Measurements from ENCODE around the gene CLDN22. TPM values are rescaled to one million over a fixed set of nuclear protein-coding genes. Genes with fewer than 3 reads are reported as not detected.

The CLDN22 gene
- total RNA-seq, 2 experiments from 2014 or later, result not detected

DNA sequence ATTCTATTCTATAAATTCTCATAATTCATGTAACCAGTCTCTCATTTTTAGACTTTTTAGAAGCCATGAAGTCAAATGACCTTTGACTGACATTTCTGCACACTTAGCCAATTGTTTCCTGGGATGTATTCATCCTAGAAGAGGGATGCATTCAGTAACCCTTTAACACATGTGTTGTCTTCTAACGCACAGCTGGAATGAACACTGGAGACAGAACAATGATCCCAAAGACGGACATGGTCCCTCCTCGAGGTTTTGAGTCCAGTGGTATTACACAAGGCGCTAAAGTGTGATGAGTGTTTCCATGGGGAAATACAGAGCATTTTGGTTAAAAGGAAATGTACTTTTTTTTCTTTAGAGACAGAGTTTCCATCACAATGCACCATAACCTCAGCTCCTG lies 42.0 kb upstream of the CLDN22 start:
- intact Hi-C loops (cut with micrococcal nuclease), result no loop called here
- H3K36me3 Mint-ChIP-seq (ENCODE audit: low read depth), result no peaks in the 10 kb centered on the region
- no peaks in the 10 kb centered on the region for H3K9me3 Mint-ChIP-seq
- H3K4me1 Mint-ChIP-seq (ENCODE audit: low read depth), result no peaks in the 10 kb centered on the region
- DNase-seq, result no peak
- H3K27me3 Mint-ChIP-seq, result no peaks in the 10 kb centered on the region
- ChIA-PET CTCF (no interaction called here), POLR2A (no interaction called here)
- no peak overlapping the region for H3K4me3 Mint-ChIP-seq
- TF ChIP-seq, protein P1, sequence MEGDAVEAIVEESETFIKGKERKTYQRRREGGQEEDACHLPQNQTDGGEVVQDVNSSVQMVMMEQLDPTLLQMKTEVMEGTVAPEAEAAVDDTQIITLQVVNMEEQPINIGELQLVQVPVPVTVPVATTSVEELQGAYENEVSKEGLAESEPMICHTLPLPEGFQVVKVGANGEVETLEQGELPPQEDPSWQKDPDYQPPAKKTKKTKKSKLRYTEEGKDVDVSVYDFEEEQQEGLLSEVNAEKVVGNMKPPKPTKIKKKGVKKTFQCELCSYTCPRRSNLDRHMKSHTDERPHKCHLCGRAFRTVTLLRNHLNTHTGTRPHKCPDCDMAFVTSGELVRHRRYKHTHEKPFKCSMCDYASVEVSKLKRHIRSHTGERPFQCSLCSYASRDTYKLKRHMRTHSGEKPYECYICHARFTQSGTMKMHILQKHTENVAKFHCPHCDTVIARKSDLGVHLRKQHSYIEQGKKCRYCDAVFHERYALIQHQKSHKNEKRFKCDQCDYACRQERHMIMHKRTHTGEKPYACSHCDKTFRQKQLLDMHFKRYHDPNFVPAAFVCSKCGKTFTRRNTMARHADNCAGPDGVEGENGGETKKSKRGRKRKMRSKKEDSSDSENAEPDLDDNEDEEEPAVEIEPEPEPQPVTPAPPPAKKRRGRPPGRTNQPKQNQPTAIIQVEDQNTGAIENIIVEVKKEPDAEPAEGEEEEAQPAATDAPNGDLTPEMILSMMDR (IDR thresholded peaks at IDR 0.05), result no peak
- H3K27ac Mint-ChIP-seq, result no peak overlapping the region
- no peak for ATAC-seq

- no peak overlapping the region for H3K27ac Mint-ChIP-seq
- no peak for ATAC-seq
These were observed 40.3 kb upstream of the CLDN22 start for GRCh38 chr4:183360161-183360919.

GRCh38 chr4:183358215-183358755 lies 38.2 kb upstream of the CLDN22 start:
- ChIA-PET POLR2A (interaction anchor here (1.3 kb wide), 1 partner anchor 11 kb away, joined by 3 read pairs; no protein-coding TSS in a partner anchor), CTCF (no interaction called here)
- Mint-ChIP-seq H3K27ac (no peak overlapping the region), H3K9me3 (no peaks in the 10 kb centered on the region), H3K4me1 (ENCODE audit: low read depth) (no peaks in the 10 kb centered on the region), H3K36me3 (ENCODE audit: low read depth) (no peaks in the 10 kb centered on the region), H3K4me3 (no peak overlapping the region), H3K27me3 (no peaks in the 10 kb centered on the region)
- TF ChIP-seq, protein P1 (IDR thresholded peaks at IDR 0.05), result no peak
- ATAC-seq (no peak), DNase-seq (no peak)
- intact Hi-C loops (cut with micrococcal nuclease), result no loop called here

More at GRCh38 chr4:183360161-183360919, 40.3 kb upstream of the CLDN22 start:
- TF ChIP-seq, protein P1 (IDR thresholded peaks at IDR 0.05), result no peak
- H3K9me3 Mint-ChIP-seq, result no peaks in the 10 kb centered on the region
- ChIA-PET POLR2A (interaction anchor here (0.6 kb wide), 1 partner anchor 315 kb away, joined by 4 read pairs; no protein-coding TSS in a partner anchor), CTCF (no interaction called here)
- no peaks in the 10 kb centered on the region for H3K4me1 Mint-ChIP-seq (ENCODE audit: low read depth)
- intact Hi-C loops (cut with micrococcal nuclease), result no loop called here
- no peak for DNase-seq
- H3K27me3 Mint-ChIP-seq, result no peaks in the 10 kb centered on the region
- no peaks in the 10 kb centered on the region for H3K36me3 Mint-ChIP-seq (ENCODE audit: low read depth)
- H3K4me3 Mint-ChIP-seq, result no peak overlapping the region

- Mint-ChIP-seq H3K4me3 (no peak overlapping the region), H3K4me1 (ENCODE audit: low read depth) (no peaks in the 10 kb centered on the region), H3K36me3 (ENCODE audit: low read depth) (no peaks in the 10 kb centered on the region), H3K27me3 (no peaks in the 10 kb centered on the region), H3K9me3 (no peaks in the 10 kb centered on the region), H3K27ac (no peak overlapping the region)
- intact Hi-C loops (cut with micrococcal nuclease), result no loop called here
- ChIA-PET POLR2A (no interaction called here), CTCF (no interaction called here)
- TF ChIP-seq, protein P1 (IDR thresholded peaks at IDR 0.05), result no peak
- DNase-seq (no peak), ATAC-seq (no peak)
These were observed 37.0 kb upstream of the CLDN22 start for GRCh38 chr4:183356931-183357675.
